H1 (cell line): Measurements from ENCODE around the gene TBC1D16. TPM values are rescaled to one million over a fixed set of nuclear protein-coding genes. Genes with fewer than 3 reads are reported as not detected.

Source experiments
- CTCF ChIA-PET: fragments of 300-600 bp; sonication (Branson Sonifier 250); formaldehyde crosslinking; loops from one replicate; lab custom pipeline; 2021; ENCODE audit not compliant: partially characterized antibody; lab: Charles Lee
- POLR2A ChIA-PET: fragments of 300-600 bp; sonication (Branson Sonifier 250); formaldehyde crosslinking; loops from one replicate; lab custom pipeline; 2021; ENCODE audit warnings: inconsistent platforms; ENCODE audit not compliant: partially characterized antibody; lab: Charles Lee
- DNase-seq, 2 experiments: peaks; one replicate each; pipeline versions ENCODE4 v3.0.0 to v3.0.0-alpha.2; 2010 to 2022; ENCODE audit warnings: low spot score in 2 of 2, low read depth in 1 of 2, mixed read lengths in 1 of 2
- FAIRE-seq: peaks from 2 replicates; lab custom pipeline; 2011; peaks lifted over from hg19 to GRCh38; lab: Jason Lieb, UNC
- H2AFZ ChIP-seq: 2 replicates; pipeline ENCODE4 v1.8.1; 2012; ENCODE audit warnings: low read length, inconsistent platforms
- H2AK5ac ChIP-seq: 2 replicates; pipeline ENCODE4 v1.6.1; 2013; ENCODE audit warnings: low read depth, low read length
- H2BK120ac ChIP-seq: replicated peaks from 2 replicates; pipeline ENCODE3; 2013; ENCODE audit warnings: low read depth, low read length, inconsistent platforms
- H2BK12ac ChIP-seq: 2 replicates; pipeline ENCODE4 v1.6.1; 2013; ENCODE audit warnings: low read depth, low read length
- H2BK15ac ChIP-seq: 2 replicates; pipeline ENCODE4 v1.6.1; 2013; ENCODE audit warnings: low read length
- H2BK20ac ChIP-seq: 2 replicates; pipeline ENCODE4 v1.6.1; 2013; ENCODE audit warnings: low read length
- H2BK5ac ChIP-seq: 2 replicates; pipeline ENCODE4 v1.6.1; 2013; ENCODE audit warnings: low read depth, low read length
- H3K14ac ChIP-seq: 2 replicates; pipeline ENCODE4 v1.6.1; 2013; ENCODE audit warnings: inconsistent platforms; ENCODE audit not compliant: insufficient read length
- H3K18ac ChIP-seq: 2 replicates; pipeline ENCODE4 v1.6.1; 2013; ENCODE audit warnings: low read length; ENCODE audit errors: extremely low read depth
- H3K23ac ChIP-seq: 2 replicates; pipeline ENCODE4 v1.6.1; 2013; ENCODE audit warnings: inconsistent platforms; ENCODE audit not compliant: insufficient read length
- H3K23me2 ChIP-seq: 2 replicates; pipeline ENCODE4 v1.6.1; 2013; ENCODE audit warnings: low read depth, low read length
- H3K27ac ChIP-seq: 2 replicates; pipeline ENCODE4 v1.6.1; 2011; ENCODE audit warnings: low read depth, low read length, inconsistent platforms
- H3K27me3 ChIP-seq, 4 experiments: replicated peaks in 1 of 4; 1 replicate in 1 of 4; 2 replicates in 3 of 4; pipeline versions ENCODE4 v1.6.1 to v1.8.1; 2011 to 2013; ENCODE audit warnings: low read length in 3 of 4, mild to moderate bottlenecking in 3 of 4, inconsistent platforms in 2 of 4, mixed read lengths in 2 of 4, moderate library complexity in 1 of 4; ENCODE audit not compliant: control insufficient read depth in 3 of 4, insufficient read depth in 3 of 4; ENCODE audit errors: extremely low read depth in 1 of 4
- H3K36me3 ChIP-seq, 4 experiments: 2 replicates each; pipeline versions ENCODE4 v1.6.1 to v1.8.1; 2011 to 2013; ENCODE audit warnings: mild to moderate bottlenecking in 4 of 4, low read length in 3 of 4, moderate library complexity in 2 of 4, control low read depth in 1 of 4, inconsistent platforms in 1 of 4; ENCODE audit not compliant: insufficient read depth in 4 of 4, control insufficient read depth in 2 of 4
- H3K4ac ChIP-seq: replicated peaks from 2 replicates; pipeline ENCODE3; 2013; ENCODE audit warnings: low read length, low read depth, mixed read lengths, inconsistent platforms; ENCODE audit not compliant: insufficient read length
- H3K4me1 ChIP-seq, 4 experiments: replicated peaks in 1 of 4; 1 replicate in 1 of 4; 2 replicates in 3 of 4; pipeline versions ENCODE4 v1.6.1 to v1.8.1; 2011 to 2013; ENCODE audit warnings: low read length in 3 of 4, inconsistent platforms in 2 of 4, mixed read lengths in 1 of 4; ENCODE audit not compliant: insufficient read depth in 4 of 4, control insufficient read depth in 3 of 4
- H3K4me2 ChIP-seq, 2 experiments: 2 replicates each; pipeline versions ENCODE4 v1.6.1 to v1.8.1; 2011 to 2013; ENCODE audit warnings: low read depth in 2 of 2, low read length in 2 of 2, control low read depth in 1 of 2, inconsistent platforms in 1 of 2, mild to moderate bottlenecking in 1 of 2; ENCODE audit not compliant: insufficient read depth in 1 of 2
- H3K4me3 ChIP-seq, 4 experiments: fragments of 200-600, 300-600 bp in 1 of 4; sonication (generic), shearing (Covaris generic), sonication (Bioruptor Twin) in 1 of 4; 2 replicates each; pipeline versions ENCODE4 v1.5.1 to v1.8.1; 2011 to 2016; ENCODE audit warnings: low read length in 4 of 4, low read depth in 3 of 4, control low read depth in 2 of 4, inconsistent platforms in 2 of 4, mild to moderate bottlenecking in 2 of 4, mixed read lengths in 1 of 4, moderate library complexity in 1 of 4; ENCODE audit not compliant: insufficient read depth in 2 of 4; ENCODE audit errors: extremely low read depth in 1 of 4
- H3K56ac ChIP-seq: replicated peaks from 2 replicates; pipeline ENCODE3; 2013; ENCODE audit warnings: low read depth, mild to moderate bottlenecking, mixed read lengths, low read length, inconsistent platforms; ENCODE audit not compliant: insufficient read length
- H3K79me1 ChIP-seq: 2 replicates; pipeline ENCODE4 v1.6.1; 2013; ENCODE audit warnings: low read depth, low read length, control low read depth
- H3K79me2 ChIP-seq, 2 experiments: 2 replicates each; pipeline versions ENCODE4 v1.6.1 to v1.8.1; 2012 to 2013; ENCODE audit warnings: low read length in 2 of 2, mild to moderate bottlenecking in 2 of 2, inconsistent platforms in 1 of 2; ENCODE audit not compliant: insufficient read depth in 2 of 2, control insufficient read depth in 1 of 2
- H3K9ac ChIP-seq, 4 experiments: replicated peaks in 1 of 4; 1 replicate in 1 of 4; 2 replicates in 3 of 4; pipeline versions ENCODE4 v1.6.1 to v1.8.1; 2011 to 2013; ENCODE audit warnings: low read depth in 3 of 4, low read length in 3 of 4, control low read depth in 2 of 4, mild to moderate bottlenecking in 2 of 4, moderate library complexity in 2 of 4, inconsistent platforms in 1 of 4; ENCODE audit errors: extremely low read depth in 1 of 4
- H3K9me3 ChIP-seq, 2 experiments: 2 replicates each; pipeline versions ENCODE4 v1.6.1 to v1.8.1; 2012 to 2013; ENCODE audit warnings: mild to moderate bottlenecking in 2 of 2, moderate library complexity in 2 of 2, control low read depth in 1 of 2, inconsistent platforms in 1 of 2, low read depth in 1 of 2, low read length in 1 of 2, mixed read lengths in 1 of 2; ENCODE audit not compliant: insufficient read depth in 2 of 2
- H4K20me1 ChIP-seq, 2 experiments: replicated peaks in 1 of 2; 2 replicates each; pipeline versions ENCODE3 to v1.8.1; 2011 to 2013; ENCODE audit warnings: inconsistent platforms in 2 of 2, low read length in 2 of 2, mild to moderate bottlenecking in 1 of 2; ENCODE audit not compliant: insufficient read depth in 2 of 2, control insufficient read depth in 1 of 2
- H4K5ac ChIP-seq: 2 replicates; pipeline ENCODE4 v1.6.1; 2013; ENCODE audit warnings: low read length, low read depth, mixed read lengths, inconsistent platforms; ENCODE audit not compliant: insufficient read length
- H4K8ac ChIP-seq: 2 replicates; pipeline ENCODE4 v1.8.0; 2013; ENCODE audit warnings: mild to moderate bottlenecking, moderate library complexity, low read length, inconsistent platforms; ENCODE audit not compliant: insufficient read depth; ENCODE audit errors: extremely low read depth
- H4K91ac ChIP-seq: replicated peaks from 2 replicates; pipeline ENCODE3; 2013; ENCODE audit warnings: low read length, mixed read lengths, inconsistent platforms; ENCODE audit not compliant: insufficient read length
- POLR2AphosphoS5 ChIP-seq: IDR thresholded peaks from 2 replicates; pipeline ENCODE4 v1.6.1; 2011; ENCODE audit warnings: low read depth, low read length
- SP4 ChIP-seq: IDR thresholded peaks from 2 replicates; pipeline ENCODE4 v1.6.1; 2012; ENCODE audit warnings: low read length, inconsistent platforms
- TEAD4 ChIP-seq: IDR thresholded peaks from 2 replicates; pipeline ENCODE4 v1.6.1; 2012; ENCODE audit warnings: low read depth, low read length, inconsistent platforms, mixed read lengths
- WGBS, 2 experiments: shearing (Covaris generic) in 1 of 2; methylation state at CpG; one replicate each; pipeline versions ENCODE4 v1.1.6 to v1.1.7; 2013 to 2015; ENCODE audit warnings: low lambda C conversion rate in 2 of 2, mixed read lengths in 2 of 2, inconsistent platforms in 1 of 2, low coverage in 1 of 2, missing lambda C conversion rate in 1 of 2; ENCODE audit not compliant: insufficient replicate concordance in 2 of 2, insufficient coverage in 1 of 2, insufficient read length in 1 of 2; ENCODE audit errors: extremely low coverage in 1 of 2, missing lambda C conversion rate in 1 of 2; 5-methylcytosine and 5-hydroxymethylcytosine counted together
- polyA plus RNA-seq, 7 experiments: library from polyadenylated mRNA; depleted of rRNA in 3 of 7; stranded (reverse) in 5 of 7; unstranded in 2 of 7; fragments of >200 nt in 5 of 7; fragments of 200-250 nt in 2 of 7; gene quantifications; 1 replicate in 5 of 7; 2 replicates in 1 of 7; 4 replicates in 1 of 7; pipeline versions ENCODE4 v1.2.1 to v1.2.3, GENCODE V29; 2011 to 2013; ENCODE audit warnings: missing spikeins in 2 of 7, mixed read lengths in 2 of 7
- total RNA-seq: library from RNA; stranded (reverse); fragmentation: NEBNext Ultra II Directional; extraction: Animal tissue kit (Norgen Biotek cat#: 25700); gene quantifications from 2 replicates; pipeline ENCODE4 v1.2.1, GENCODE V29; 2021

TBC1D16 gene
- total and polyA plus RNA-seq, 2 of the 8 experiments (the other 6 are each of a cell fraction or from before 2014, with no cell fraction given): 21.1 to 109 TPM

- Histone ChIP-seq H3K9me3 (no peaks in the 10 kb centered on the region), H4K91ac (no peak overlapping the region), H2BK20ac (no peak overlapping the region), H3K14ac (no peak overlapping the region), H3K4me1 (peaks cover 13 to 16% (median 13%) of the 10 kb centered on the region in 4 experiments), H4K5ac (no peak overlapping the region), H3K79me1 (peaks cover 8% of the 10 kb centered on the region; the same call in 1 of the 2 replicates), H2BK120ac (no peak overlapping the region), H3K4ac (no peak overlapping the region), H3K9ac (no peak overlapping the region), H3K27ac (no peak overlapping the region; the same call in 1 of the 2 replicates), H2BK15ac (no peak overlapping the region), H2AK5ac (0 out of 2 replicates have a peak overlapping the region, but pooled peaks have one; percentile 39), H3K4me2 (no peak overlapping the region), H2BK5ac (peak overlapping the region; percentile 88; the same call in 1 of the 2 replicates), H4K20me1 (peaks cover 0 to 9% of the 10 kb centered on the region in 2 experiments), H2AFZ (no peak overlapping the region), H2BK12ac (no peak overlapping the region), H3K36me3 (peaks cover 12 to 46% (median 30%) of the 10 kb centered on the region in 4 experiments), H3K4me3 (no peak overlapping the region), H3K79me2 (peaks cover 0 to 2% of the 10 kb centered on the region in 2 experiments; a peak in 1 of 4 replicates), H3K23ac (no peak overlapping the region), H3K18ac (no peak overlapping the region; the same call in 1 of the 2 replicates), H3K23me2 (no peaks in the 10 kb centered on the region; the same call in 1 of the 2 replicates), H3K27me3 (no peaks in the 10 kb centered on the region), H4K8ac (no peak overlapping the region; the same call in 1 of the 2 replicates), H3K56ac (no peak overlapping the region)
- POLR2A ChIA-PET: interaction anchor here (0.8 to 15.6 kb wide), 7 partner anchors 5 to 30 kb away, joined by 3 to 152 read pairs (median 7); no protein-coding TSS in a partner anchor
- WGBS, 2 experiments: 95% methylated on average over 31 of the region's 31 CpGs; no CpG with 5 or more reads in 1 of the 2 experiments
- TF ChIP-seq POLR2AphosphoS5 (no peak), TEAD4 (no peak), SP4 (no peak)
- CTCF ChIA-PET: interaction anchor here (1.1 to 1.8 kb wide), 5 partner anchors 9 to 60 kb away, joined by 3 to 6 read pairs (median 4); no protein-coding TSS in a partner anchor
- DNase-seq: no peak
- FAIRE-seq: no peak
Measured at GRCh38 chr17:79944821-79945391, 90.8 kb downstream of the TBC1D16 start.
